SW 1271 (cell line): ENCODE results near the gene CFAP46.
"Not testable (repeated sequence)": the region's sequence is repeated elsewhere in the genome, so short reads cannot be mapped to it uniquely, and the experiment has no call there.

Experiments used
- DNase-seq, 2 experiments: peaks; one replicate each; lab custom pipeline; 2025; lab: John Stamatoyannopoulos, UW

Gene CFAP46

GRCh38 chr10:132826524-132827422 lies 115.6 kb downstream of the CFAP46 start:
- DNase-seq, result no peak

GRCh38 chr10:132825783-132826523 lies 116.4 kb downstream of the CFAP46 start:
- DNase-seq, result not testable (repeated sequence)

- DNase-seq, result no peak
Observed at GRCh38 chr10:132820056-132820455, 122.3 kb downstream of the CFAP46 start.

- DNase-seq, result no peak
Observed at GRCh38 chr10:132817701-132818211, 124.6 kb downstream of the CFAP46 start.

- no peak for DNase-seq
Observed at GRCh38 chr10:132816718-132817117, 125.7 kb downstream of the CFAP46 start.

- DNase-seq, result no peak
Observed at GRCh38 chr10:132815168-132815857, 127.1 kb downstream of the CFAP46 start.

- DNase-seq, result no peak
Observed at GRCh38 chr10:132814469-132814856, 127.9 kb downstream of the CFAP46 start.

GRCh38 chr10:132813560-132814468 lies 128.6 kb downstream of the CFAP46 start:
- DNase-seq, result no peak

GRCh38 chr10:132813001-132813401 lies 129.4 kb downstream of the CFAP46 start:
- DNase-seq, result no peak

- no peak for DNase-seq
Observed at GRCh38 chr10:132812520-132812919, 129.8 kb downstream of the CFAP46 start.

- no peak for DNase-seq
Observed at GRCh38 chr10:132811891-132812481, 130.4 kb downstream of the CFAP46 start.

- no peak for DNase-seq
Observed at GRCh38 chr10:132810807-132811700, 131.3 kb downstream of the CFAP46 start.

GRCh38 chr10:132810141-132810806 lies 132.1 kb downstream of the CFAP46 start:
- no peak for DNase-seq

GRCh38 chr10:132809232-132810140 lies 132.9 kb downstream of the CFAP46 start:
- DNase-seq, result no peak

GRCh38 chr10:132808383-132809231 lies 133.8 kb downstream of the CFAP46 start:
- DNase-seq, result no peak

GRCh38 chr10:132807621-132808049 lies 134.7 kb downstream of the CFAP46 start:
- no peak for DNase-seq

- no peak for DNase-seq
Observed at GRCh38 chr10:132806561-132807003, 135.8 kb downstream of the CFAP46 start.
